Neutrophil (primary cell): ENCODE data around the gene SDK2.

Experiments used
- H3K27ac ChIP-seq: fragments of 200-600 bp; sonication (generic); 2 replicates; pipeline ENCODE4 v1.5.1; 2016; ENCODE audit warnings: mild to moderate bottlenecking, moderate library complexity
- H3K27me3 ChIP-seq: fragments of 200-600 bp; sonication (generic); 2 replicates; pipeline ENCODE4 v1.6.0; 2016; ENCODE audit warnings: mild to moderate bottlenecking
- H3K36me3 ChIP-seq: fragments of 200-600 bp; sonication (generic); 2 replicates; pipeline ENCODE4 v1.5.1; 2017
- H3K4me1 ChIP-seq, 2 experiments: fragments of 200-600 bp in 1 of 2; sonication (generic) in 1 of 2; 1 replicate in 1 of 2; 2 replicates in 1 of 2; pipeline versions ENCODE4 v1.5.1 to v1.6.1; 2013 to 2016; ENCODE audit warnings: low read depth in 1 of 2, low read length in 1 of 2, mild to moderate bottlenecking in 1 of 2, moderate library complexity in 1 of 2; ENCODE audit not compliant: control insufficient read depth in 1 of 2, insufficient read depth in 1 of 2
- H3K4me3 ChIP-seq, 2 experiments: fragments of 200-600 bp in 1 of 2; sonication (generic) in 1 of 2; 1 replicate in 1 of 2; 2 replicates in 1 of 2; pipeline ENCODE4 v1.5.1; 2013 to 2016; ENCODE audit warnings: low read depth in 1 of 2, low read length in 1 of 2, mild to moderate bottlenecking in 1 of 2, moderate library complexity in 1 of 2
- H3K9me3 ChIP-seq: fragments of 200-600 bp; sonication (generic); 2 replicates; pipeline ENCODE4 v1.5.1; 2016
- CTCF ChIP-seq: fragments of 200-600 bp; sonication (generic); IDR thresholded peaks from 2 replicates; pipeline ENCODE4 v1.5.1; 2016; ENCODE audit warnings: antibody characterized with exemption

The SDK2 gene

GRCh38 chr17:73467651-73468050 lies 176.6 kb downstream of the SDK2 start:
- Histone ChIP-seq H3K27ac (no peak overlapping the region), H3K4me1 (no peaks in the 10 kb centered on the region), H3K9me3 (no peaks in the 10 kb centered on the region), H3K4me3 (no peak overlapping the region), H3K36me3 (no peaks in the 10 kb centered on the region), H3K27me3 (no peaks in the 10 kb centered on the region)
- TF ChIP-seq CTCF, result no peak

- H3K9me3 ChIP-seq, result no peaks in the 10 kb centered on the region
- no peaks in the 10 kb centered on the region for H3K36me3 ChIP-seq
- H3K27ac ChIP-seq, result no peak overlapping the region
- H3K4me3 ChIP-seq, result no peak overlapping the region
- TF ChIP-seq CTCF, result no peak
- H3K27me3 ChIP-seq, result no peaks in the 10 kb centered on the region
- H3K4me1 ChIP-seq, result no peaks in the 10 kb centered on the region
These were observed 177.4 kb downstream of the SDK2 start for GRCh38 chr17:73466704-73467433.

- no peak overlapping the region for H3K27ac ChIP-seq
- H3K27me3 ChIP-seq, result no peaks in the 10 kb centered on the region
- no peaks in the 10 kb centered on the region for H3K36me3 ChIP-seq
- H3K4me1 ChIP-seq, result no peaks in the 10 kb centered on the region
- no peak overlapping the region for H3K4me3 ChIP-seq
- H3K9me3 ChIP-seq, result no peaks in the 10 kb centered on the region
- TF ChIP-seq CTCF, result no peak
These were observed 178.4 kb downstream of the SDK2 start for GRCh38 chr17:73465953-73466230.

GRCh38 chr17:73465130-73465952 lies 178.9 kb downstream of the SDK2 start:
- no peaks in the 10 kb centered on the region for H3K4me1 ChIP-seq
- TF ChIP-seq CTCF, result no peak
- H3K4me3 ChIP-seq, result no peak overlapping the region

GRCh38 chr17:73464447-73464846 lies 179.8 kb downstream of the SDK2 start:
- TF ChIP-seq CTCF, result no peak
- Histone ChIP-seq H3K4me1 (no peaks in the 10 kb centered on the region), H3K36me3 (no peaks in the 10 kb centered on the region), H3K9me3 (no peaks in the 10 kb centered on the region), H3K27me3 (no peaks in the 10 kb centered on the region), H3K27ac (no peak overlapping the region), H3K4me3 (no peak overlapping the region)

More at GRCh38 chr17:73465130-73465952, 178.9 kb downstream of the SDK2 start:
- Histone ChIP-seq H3K27me3 (no peaks in the 10 kb centered on the region), H3K36me3 (no peaks in the 10 kb centered on the region), H3K9me3 (no peaks in the 10 kb centered on the region), H3K27ac (no peak overlapping the region)
